ENCODE measurements around the gene PILRB. TPM values are rescaled to one million over a fixed set of nuclear protein-coding genes. Genes with fewer than 3 reads are reported as not detected.

Gene PILRB
- total and polyA plus RNA-seq, 9 of the 15 experiments (the other 6 are each of a cell fraction or from before 2014, with no cell fraction given) = 6.2 to 94.6 (median 37.0) TPM

- Histone ChIP-seq H3K4me1 (replicated peaks in 1 of 2; ENCODE audit: control insufficient read depth in 2 of 2, insufficient read depth in 2 of 2, low read length in 2 of 2) (peaks cover 4 to 8% of the 10 kb centered on the region in 2 experiments; a peak in 3 of 5 replicates), H3K9ac (ENCODE audit: insufficient read depth in 1 of 2, low read depth in 2 of 2, low read length in 2 of 2) (no peak overlapping the region), H3K9me3 (replicated peaks; ENCODE audit: control insufficient read depth, insufficient read depth, low read depth, low read length) (no peaks in the 10 kb centered on the region), H3K79me2 (ENCODE audit: control insufficient read depth, insufficient read depth, low read length) (no peaks in the 10 kb centered on the region), H3K27me3 (ENCODE audit: control insufficient read depth in 2 of 2, insufficient read depth in 2 of 2, low read length in 2 of 2) (peaks cover 5 to 19% of the 10 kb centered on the region in 2 experiments; a peak in 3 of 5 replicates), H3K4me2 (ENCODE audit: insufficient read depth, low read length) (no peak overlapping the region), H3K9me1 (ENCODE audit: control insufficient read depth, insufficient read depth, low read length) (no peaks in the 10 kb centered on the region), H4K20me1 (replicated peaks; ENCODE audit: control insufficient read depth, insufficient read depth, low read length) (no peaks in the 10 kb centered on the region), H2AFZ (ENCODE audit: low read depth, low read length) (no peak overlapping the region), H3K4me3 (no peak overlapping the region), H3K36me3 (ENCODE audit: control insufficient read depth, insufficient read depth, low read length) (no peaks in the 10 kb centered on the region), H3K27ac (ENCODE audit: extremely low read depth, low read depth, low read length) (no peak overlapping the region)
- intact Hi-C loops (cut with micrococcal nuclease) (no loop called here), in situ Hi-C loops (cut with MboI) (no loop called here)
- no TSS peak for BruUV-seq (replicated peaks)
- ATAC-seq (no peak), FAIRE-seq (no peak), DNase-seq (ENCODE audit: extremely low read depth in 1 of 4, low spot score in 3 of 4) (no peak)
- ChIA-PET POLR2A (interaction anchor here (0.7 to 1.0 kb wide), 2 partner anchors 9 to 370 kb away, joined by 3 to 4 read pairs; no protein-coding TSS in a partner anchor), CTCF (ENCODE audit: low intra/inter-chr PET ratio) (no interaction called here)
- no peak for TF ChIP-seq MYBL2 (IDR thresholded peaks at IDR 0.05; ENCODE audit: low read depth)
- TF ChIP-seq MYBL2 (CRISPR knock-in tag; IDR thresholded peaks at IDR 0.05; ENCODE audit: borderline replicate concordance) = no peak
- TF ChIP-seq MEF2D (tag; conservative IDR thresholded peaks at IDR 0.05; ENCODE audit: low read depth) = peak; percentile 66
- WGBS (ENCODE audit: insufficient coverage, low coverage, missing lambda C conversion rate) = 27% methylated on average over 5 of the region's 5 CpGs
These were observed 29.0 kb downstream of the PILRB start for GRCh38 chr7:100386940-100387339.

GRCh38 chr7:100387695-100388094, 29.8 kb downstream of the PILRB start:
- WGBS (ENCODE audit: insufficient coverage, low coverage, missing lambda C conversion rate) = 32% methylated on average over 2 of the region's 2 CpGs
- TF ChIP-seq MLLT1 (IDR thresholded peaks at IDR 0.05) (no peak), E2F3 (CRISPR knock-in tag; IDR thresholded peaks at IDR 0.05) (no peak), ZNF263 (CRISPR knock-in tag; IDR thresholded peaks at IDR 0.05; ENCODE audit: borderline replicate concordance) (no peak), PTTG1 (tag; IDR thresholded peaks at IDR 0.05; ENCODE audit: low read depth) (no peak), DEAF1 (CRISPR knock-in tag; IDR thresholded peaks at IDR 0.05) (no peak), IRF1 (CRISPR knock-in tag; IDR thresholded peaks at IDR 0.05; ENCODE audit: borderline replicate concordance) (no peak), ZNF507 (tag; conservative IDR thresholded peaks at IDR 0.05) (no peak), NFATC3 (IDR thresholded peaks at IDR 0.05) (no peak), CCNT2 (IDR thresholded peaks at IDR 0.05; ENCODE audit: borderline replicate concordance, extremely low read depth, insufficient read length, low read depth, low read length) (no peak)

More at GRCh38 chr7:100387695-100388094, 29.8 kb downstream of the PILRB start:
- BruUV-seq (replicated peaks) = no TSS peak
- Histone ChIP-seq H3K79me2 (ENCODE audit: control insufficient read depth, insufficient read depth, low read length) (no peaks in the 10 kb centered on the region), H3K27me3 (ENCODE audit: control insufficient read depth in 2 of 2, insufficient read depth in 2 of 2, low read length in 2 of 2) (peaks cover 8 to 23% of the 10 kb centered on the region in 2 experiments; a peak in 3 of 5 replicates), H4K20me1 (replicated peaks; ENCODE audit: control insufficient read depth, insufficient read depth, low read length) (no peaks in the 10 kb centered on the region), H2AFZ (ENCODE audit: low read depth, low read length) (no peak overlapping the region), H3K4me2 (ENCODE audit: insufficient read depth, low read length) (no peak overlapping the region), H3K27ac (ENCODE audit: extremely low read depth, low read depth, low read length) (no peak overlapping the region), H3K4me3 (no peak overlapping the region), H3K9me3 (replicated peaks; ENCODE audit: control insufficient read depth, insufficient read depth, low read depth, low read length) (no peaks in the 10 kb centered on the region), H3K36me3 (ENCODE audit: control insufficient read depth, insufficient read depth, low read length) (no peaks in the 10 kb centered on the region), H3K9ac (ENCODE audit: insufficient read depth in 1 of 2, low read depth in 2 of 2, low read length in 2 of 2) (no peak overlapping the region), H3K9me1 (ENCODE audit: control insufficient read depth, insufficient read depth, low read length) (no peaks in the 10 kb centered on the region), H3K4me1 (replicated peaks in 1 of 2; ENCODE audit: control insufficient read depth in 2 of 2, insufficient read depth in 2 of 2, low read length in 2 of 2) (peaks cover 4 to 8% of the 10 kb centered on the region in 2 experiments; a peak in 3 of 5 replicates)
- FAIRE-seq = no peak
- no peak for ATAC-seq
- no peak for DNase-seq (ENCODE audit: extremely low read depth in 1 of 4, low spot score in 3 of 4)
- ChIA-PET POLR2A (interaction anchor here (0.7 to 1.6 kb wide), 3 partner anchors 9 to 371 kb away, joined by 3 to 6 read pairs (median 4); no protein-coding TSS in a partner anchor), CTCF (ENCODE audit: low intra/inter-chr PET ratio) (no interaction called here)
- in situ Hi-C loops (cut with MboI) (no loop called here), intact Hi-C loops (cut with micrococcal nuclease) (no loop called here)
